Measurements from ENCODE around the gene CNOT1.
A peak's percentile ranks its signal among the peaks of the same experiment; 100 is the strongest.

Gene CNOT1

DNA sequence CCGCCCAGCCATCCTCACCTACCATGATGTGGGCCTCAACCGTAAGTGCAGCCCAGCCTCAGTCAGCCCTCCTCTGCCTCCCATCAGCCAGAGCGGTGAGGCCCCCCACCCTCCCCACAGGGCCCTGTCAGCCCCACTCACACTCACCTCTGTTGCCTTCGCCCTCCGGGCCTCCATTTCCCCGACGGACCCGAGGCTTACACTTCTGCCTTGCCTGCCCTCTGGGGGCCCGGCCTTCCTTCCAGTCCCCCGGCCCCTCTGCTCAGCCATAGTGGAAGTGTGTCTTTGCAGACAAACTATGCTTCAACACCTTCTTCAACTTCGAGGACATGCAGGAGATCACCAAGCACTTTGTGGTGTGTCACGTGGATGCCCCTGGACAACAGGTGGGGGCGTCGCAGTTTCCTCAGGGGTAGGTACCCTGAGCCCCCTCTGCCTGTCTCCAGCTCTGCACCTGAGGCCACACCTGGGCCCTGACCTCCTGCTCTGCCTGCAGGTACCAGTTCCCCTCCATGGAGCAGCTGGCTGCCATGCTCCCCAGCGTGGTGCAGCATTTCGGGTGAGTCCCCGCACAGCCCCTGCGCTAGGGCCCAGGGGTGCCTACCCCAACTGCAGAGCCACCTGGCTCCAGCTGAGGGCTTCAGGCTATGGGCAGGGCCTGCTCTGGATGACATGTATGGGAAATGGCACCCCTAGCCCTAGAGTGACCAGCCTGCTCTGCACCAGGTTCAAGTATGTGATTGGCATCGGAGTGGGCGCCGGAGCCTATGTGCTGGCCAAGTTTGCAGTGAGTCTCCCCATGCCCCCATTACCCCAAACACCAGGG lies 125.5 kb downstream of the CNOT1 start:
- H3K4me3 ChIP-seq (ENCODE audit: low read length) = no peak overlapping the region
- no peak for DNase-seq (ENCODE audit: low read depth)
- TF ChIP-seq, protein P1, sequence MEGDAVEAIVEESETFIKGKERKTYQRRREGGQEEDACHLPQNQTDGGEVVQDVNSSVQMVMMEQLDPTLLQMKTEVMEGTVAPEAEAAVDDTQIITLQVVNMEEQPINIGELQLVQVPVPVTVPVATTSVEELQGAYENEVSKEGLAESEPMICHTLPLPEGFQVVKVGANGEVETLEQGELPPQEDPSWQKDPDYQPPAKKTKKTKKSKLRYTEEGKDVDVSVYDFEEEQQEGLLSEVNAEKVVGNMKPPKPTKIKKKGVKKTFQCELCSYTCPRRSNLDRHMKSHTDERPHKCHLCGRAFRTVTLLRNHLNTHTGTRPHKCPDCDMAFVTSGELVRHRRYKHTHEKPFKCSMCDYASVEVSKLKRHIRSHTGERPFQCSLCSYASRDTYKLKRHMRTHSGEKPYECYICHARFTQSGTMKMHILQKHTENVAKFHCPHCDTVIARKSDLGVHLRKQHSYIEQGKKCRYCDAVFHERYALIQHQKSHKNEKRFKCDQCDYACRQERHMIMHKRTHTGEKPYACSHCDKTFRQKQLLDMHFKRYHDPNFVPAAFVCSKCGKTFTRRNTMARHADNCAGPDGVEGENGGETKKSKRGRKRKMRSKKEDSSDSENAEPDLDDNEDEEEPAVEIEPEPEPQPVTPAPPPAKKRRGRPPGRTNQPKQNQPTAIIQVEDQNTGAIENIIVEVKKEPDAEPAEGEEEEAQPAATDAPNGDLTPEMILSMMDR (IDR thresholded peaks at IDR 0.05; ENCODE audit: insufficient read depth, low read depth, low read length, missing control alignments) = no peak

DNA sequence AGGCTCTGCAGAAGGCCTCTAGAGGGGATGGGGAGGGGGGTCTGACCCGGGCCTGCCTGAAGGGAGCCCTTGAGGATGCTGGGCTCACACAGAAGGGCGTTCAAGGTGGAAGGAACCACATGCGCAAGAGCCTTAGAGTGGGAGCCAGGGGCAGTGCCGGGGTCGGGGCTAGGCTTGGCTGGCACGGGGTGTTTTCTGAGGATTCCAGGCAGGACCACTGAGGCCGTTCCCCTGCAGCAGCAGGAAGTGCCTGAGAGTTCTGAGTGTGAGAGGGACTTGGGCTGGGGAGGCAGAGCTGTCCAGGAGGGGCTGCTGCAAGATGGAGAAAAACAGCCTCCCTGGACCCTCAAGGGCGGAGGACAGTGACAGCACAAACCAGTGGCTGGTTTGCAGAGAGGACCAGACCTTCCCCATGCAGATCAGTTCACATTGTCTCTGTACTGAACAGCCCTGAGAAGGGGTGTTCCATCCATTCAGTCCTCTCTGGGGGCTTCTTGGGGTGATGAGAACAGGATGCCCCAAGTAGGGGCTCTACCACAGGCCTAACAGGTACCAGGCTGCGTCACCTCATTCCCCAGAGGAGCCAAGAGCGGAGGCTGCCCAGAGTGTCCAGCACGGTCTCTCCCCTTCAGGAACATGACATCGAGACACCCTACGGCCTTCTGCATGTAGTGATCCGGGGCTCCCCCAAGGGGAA lies 126.3 kb downstream of the CNOT1 start:
- DNase-seq (ENCODE audit: low read depth) = no peak
- H3K4me3 ChIP-seq (ENCODE audit: low read length) = no peak overlapping the region
- TF ChIP-seq, protein P1 (IDR thresholded peaks at IDR 0.05; ENCODE audit: insufficient read depth, low read depth, low read length, missing control alignments) = no peak

DNA sequence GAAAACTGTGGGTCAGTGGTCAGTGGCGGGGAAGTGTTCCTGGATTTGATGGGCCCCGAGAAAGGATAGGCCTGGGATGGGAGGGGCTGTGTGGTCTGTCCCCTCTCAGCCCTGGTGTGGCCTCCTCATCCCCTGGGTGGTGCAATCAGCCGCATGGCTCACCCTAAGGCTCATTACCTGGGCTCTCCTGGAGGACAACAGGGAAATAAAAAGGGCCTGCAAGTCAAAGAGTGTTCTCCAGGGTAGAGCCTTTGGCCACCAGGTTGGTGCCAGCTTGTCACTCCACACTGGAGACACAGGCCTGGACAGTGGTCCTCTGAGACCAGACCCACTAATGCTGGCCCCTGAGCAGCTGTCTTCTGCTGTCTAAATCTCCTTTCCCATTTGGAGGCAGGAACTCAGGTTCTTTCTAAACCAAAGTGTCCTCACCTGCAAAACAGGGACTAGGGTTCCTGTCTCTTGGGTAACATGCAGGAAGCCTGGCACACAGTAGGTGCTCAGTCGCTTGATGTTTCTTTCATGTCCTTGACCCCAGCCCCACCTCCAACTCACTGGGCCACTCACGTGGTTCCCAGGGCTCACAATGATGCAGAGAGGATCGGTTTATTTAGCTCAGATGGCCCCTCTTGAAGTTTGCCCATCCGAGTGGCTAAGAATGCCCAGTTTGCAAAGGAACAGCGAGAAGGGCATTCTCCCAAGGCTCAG lies 127.3 kb downstream of the CNOT1 start:
- TF ChIP-seq, protein P1 (IDR thresholded peaks at IDR 0.05; ENCODE audit: insufficient read depth, low read depth, low read length, missing control alignments) = no peak
- no peak for DNase-seq (ENCODE audit: low read depth)
- H3K4me3 ChIP-seq (ENCODE audit: low read length) = no peak overlapping the region

DNA sequence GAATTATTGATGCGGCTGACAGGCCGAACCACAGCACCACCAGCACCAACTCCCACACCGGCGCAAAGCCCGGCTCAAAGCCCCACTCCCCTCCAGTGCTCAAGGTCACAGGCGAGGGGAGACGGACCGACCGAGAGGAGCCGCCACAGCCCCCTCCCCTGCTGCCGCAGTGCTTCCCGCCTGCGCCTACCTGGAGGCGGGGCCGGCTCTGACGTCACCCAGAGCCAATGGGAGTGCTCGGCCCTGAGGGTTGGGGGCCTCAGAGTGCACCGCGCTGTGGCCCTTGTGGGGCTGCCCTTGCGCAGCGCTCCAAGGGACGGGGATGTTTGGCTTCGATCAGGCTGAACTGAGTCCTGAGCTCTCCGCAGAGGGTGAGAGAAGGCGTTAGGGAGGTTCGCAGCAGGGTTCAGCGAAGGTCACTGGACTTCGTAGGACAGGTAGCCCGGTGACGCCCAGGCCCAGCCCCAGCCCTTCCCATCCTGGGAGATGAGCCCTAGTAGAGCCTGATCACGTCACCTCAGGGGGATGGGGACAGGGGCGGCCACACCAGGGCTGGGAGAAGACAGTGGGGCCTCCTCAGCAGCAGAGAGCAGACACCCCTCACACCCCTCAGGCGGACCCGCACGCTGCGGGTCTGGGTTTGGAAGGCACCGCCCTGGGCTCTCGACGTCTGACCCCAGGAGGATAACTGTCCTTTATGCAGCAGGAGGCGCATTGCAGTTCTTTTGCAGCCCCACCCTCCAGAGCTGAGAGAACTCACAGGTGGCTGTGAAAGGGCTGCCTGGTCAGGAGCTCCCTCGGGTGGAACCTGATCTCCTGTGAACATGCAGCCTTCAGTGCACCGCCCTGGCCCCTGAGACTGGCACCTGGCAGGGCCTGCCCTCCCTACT lies 128.1 kb downstream of the CNOT1 start:
- H3K4me3 ChIP-seq (ENCODE audit: low read length) = peak overlapping the region; percentile 35
- peak; percentile 20 for DNase-seq (ENCODE audit: low read depth)
- TF ChIP-seq, protein P1 (IDR thresholded peaks at IDR 0.05; ENCODE audit: insufficient read depth, low read depth, low read length, missing control alignments) = no peak

DNA sequence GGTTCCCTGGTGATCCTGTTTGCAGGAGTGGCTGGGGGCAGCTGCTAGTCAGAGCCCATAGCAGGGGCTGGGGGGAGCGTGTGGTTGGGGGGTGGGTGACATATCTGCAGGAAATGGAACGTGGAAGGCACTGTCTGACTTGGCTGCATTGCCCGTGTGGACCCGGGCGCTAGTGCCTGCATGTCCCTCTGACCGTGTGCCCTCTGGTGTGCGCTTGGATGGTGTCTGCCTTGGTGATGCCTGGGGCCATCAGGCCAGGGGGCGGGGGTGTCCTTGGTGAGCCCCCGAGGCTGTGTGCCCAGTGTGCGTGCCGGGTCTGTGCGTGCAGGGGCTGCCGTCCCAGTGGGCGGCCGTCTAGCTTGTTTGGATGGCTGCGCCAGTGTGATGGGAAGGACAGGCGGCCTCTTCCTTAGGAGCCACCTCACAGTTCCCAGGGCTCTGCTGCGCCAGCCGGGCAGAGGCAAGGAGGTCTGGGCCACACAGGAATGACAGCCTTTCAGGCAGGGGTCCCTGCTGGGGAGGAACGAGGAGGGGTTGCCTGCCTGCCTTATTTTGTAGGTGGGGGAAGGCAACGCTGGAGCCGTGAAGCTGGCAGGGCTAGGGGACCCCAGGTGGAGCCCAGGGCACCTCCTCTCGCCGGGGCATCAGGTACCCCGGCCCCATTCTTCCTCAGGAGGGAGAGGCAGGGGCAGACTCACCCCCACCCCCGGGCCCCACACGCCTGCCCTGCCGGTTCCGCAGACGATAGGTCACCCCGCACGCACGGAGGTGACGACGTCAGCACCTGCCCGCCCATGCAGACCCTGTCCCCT lies 129.0 kb downstream of the CNOT1 start:
- DNase-seq (ENCODE audit: low read depth) = no peak
- peak overlapping the region; percentile 35 for H3K4me3 ChIP-seq (ENCODE audit: low read length)
- TF ChIP-seq, protein P1 (IDR thresholded peaks at IDR 0.05; ENCODE audit: insufficient read depth, low read depth, low read length, missing control alignments) = no peak
